Naive thymus-derived CD4-positive, alpha-beta T cell (primary cell): Measurements from ENCODE around the gene CCDC93. TPM values are rescaled to one million over a fixed set of nuclear protein-coding genes. Genes with fewer than 3 reads are reported as not detected.
"Not testable (repeated sequence)": the region's sequence is repeated elsewhere in the genome, so short reads cannot be mapped to it uniquely, and the experiment has no call there.

Experiments
- ATAC-seq: fragments of 150-1000 bp; cut with Tn5 transposase; 2 replicates; pipeline ENCODE4 v1.10.0; 2021; ENCODE audit warnings: mild to moderate bottlenecking, moderate library complexity
- CTCF ChIA-PET: fragments of 350-600 bp; sonication (Branson Sonifier 250); formaldehyde crosslinking; loops from one replicate; lab custom pipeline; 2021; ENCODE audit warnings: antibody characterized with exemption; lab: Charles Lee
- POLR2A ChIA-PET: fragments of 350-600 bp; sonication (Branson Sonifier 250); formaldehyde crosslinking; loops from one replicate; lab custom pipeline; 2021; ENCODE audit warnings: antibody characterized with exemption, inconsistent platforms; lab: Charles Lee
- DNase-seq, 9 donors: peaks; one replicate each; pipeline versions ENCODE4 v3.0.0 to v3.0.0-alpha.2; 2020 to 2022; ENCODE audit warnings: mixed read lengths in 1 of 9
- H3K27ac ChIP-seq: one replicate; pipeline ENCODE4 v1.7.0; 2013; ENCODE audit warnings: mild to moderate bottlenecking, low read depth, low read length, moderate library complexity
- H3K27me3 ChIP-seq, 2 donors: one replicate each; pipeline ENCODE4 v1.7.0; 2013; ENCODE audit warnings: low read length in 2 of 2, mild to moderate bottlenecking in 2 of 2, moderate library complexity in 2 of 2; ENCODE audit not compliant: control insufficient read depth in 2 of 2, insufficient read depth in 2 of 2
- H3K36me3 ChIP-seq, 3 experiments: 1 replicate in 2 of 3; 2 replicates in 1 of 3; pipeline ENCODE4 v1.7.0; 2013; ENCODE audit warnings: low read length in 3 of 3, mild to moderate bottlenecking in 3 of 3, moderate library complexity in 1 of 3; ENCODE audit not compliant: insufficient read depth in 3 of 3, control insufficient read depth in 2 of 3
- H3K4me1 ChIP-seq, 2 donors: one replicate each; pipeline ENCODE4 v1.7.0; 2013; ENCODE audit warnings: low read length in 2 of 2, mild to moderate bottlenecking in 2 of 2, moderate library complexity in 1 of 2; ENCODE audit not compliant: control insufficient read depth in 2 of 2, insufficient read depth in 2 of 2
- H3K4me3 ChIP-seq: 2 replicates; pipeline ENCODE4 v1.7.0; 2013; ENCODE audit warnings: mild to moderate bottlenecking, low read length
- H3K9me3 ChIP-seq, 3 experiments: 1 replicate in 2 of 3; 2 replicates in 1 of 3; pipeline ENCODE4 v1.7.0; 2013; ENCODE audit warnings: low read length in 3 of 3; ENCODE audit not compliant: control insufficient read depth in 2 of 3
- H3K27ac Mint-ChIP-seq, 9 donors: one replicate each; pipeline ENCODE4 v1.8.0; 2020 to 2022; ENCODE audit warnings: mixed read lengths in 9 of 9, mild to moderate bottlenecking in 8 of 9, moderate library complexity in 5 of 9, inconsistent platforms in 2 of 9
- H3K27me3 Mint-ChIP-seq, 5 donors: one replicate each; pipeline ENCODE4 v1.8.0; 2021 to 2022; ENCODE audit warnings: mixed read lengths in 5 of 5, mild to moderate bottlenecking in 1 of 5
- H3K36me3 Mint-ChIP-seq, 5 donors: one replicate each; pipeline ENCODE4 v1.8.0; 2020 to 2022; ENCODE audit warnings: mixed read lengths in 5 of 5, mild to moderate bottlenecking in 3 of 5, inconsistent platforms in 1 of 5
- H3K4me1 Mint-ChIP-seq, 7 donors: one replicate each; pipeline ENCODE4 v1.8.0; 2020 to 2022; ENCODE audit warnings: mixed read lengths in 7 of 7, mild to moderate bottlenecking in 3 of 7, inconsistent platforms in 1 of 7
- H3K4me3 Mint-ChIP-seq, 10 donors: one replicate each; pipeline ENCODE4 v1.8.0; 2020 to 2022; ENCODE audit warnings: mild to moderate bottlenecking in 10 of 10, mixed read lengths in 10 of 10, moderate library complexity in 6 of 10, inconsistent platforms in 2 of 10
- H3K9me3 Mint-ChIP-seq, 11 donors: one replicate each; pipeline ENCODE4 v1.8.0; 2020 to 2022; ENCODE audit warnings: mixed read lengths in 11 of 11, mild to moderate bottlenecking in 4 of 11, inconsistent platforms in 1 of 11, moderate library complexity in 1 of 11
- intact Hi-C, 2 donors: fragments of 100-400 bp; cut with micrococcal nuclease; formaldehyde crosslinking; loops; one replicate each; pipeline ENCODE4 v1.15.1; 2023
- polyA plus RNA-seq, 2 donors: library from polyadenylated mRNA; unstranded; fragments of 300-500 nt; fragmentation: Illumina TruSeq; gene quantifications; one replicate each; pipeline ENCODE4 v1.2.3, GENCODE V29; 2021
- total RNA-seq, 6 experiments: library from RNA in 5 of 6; stranded (reverse) in 5 of 6; gene quantifications; 1 replicate in 5 of 6; 2 replicates in 1 of 6; pipeline ENCODE4 v1.2.3 and lab custom pipeline; 2021 to 2026

The CCDC93 gene
- total and polyA plus RNA-seq, 7 experiments from 2014 or later: 5.9 to 73.9 (median 47.9) TPM

DNA sequence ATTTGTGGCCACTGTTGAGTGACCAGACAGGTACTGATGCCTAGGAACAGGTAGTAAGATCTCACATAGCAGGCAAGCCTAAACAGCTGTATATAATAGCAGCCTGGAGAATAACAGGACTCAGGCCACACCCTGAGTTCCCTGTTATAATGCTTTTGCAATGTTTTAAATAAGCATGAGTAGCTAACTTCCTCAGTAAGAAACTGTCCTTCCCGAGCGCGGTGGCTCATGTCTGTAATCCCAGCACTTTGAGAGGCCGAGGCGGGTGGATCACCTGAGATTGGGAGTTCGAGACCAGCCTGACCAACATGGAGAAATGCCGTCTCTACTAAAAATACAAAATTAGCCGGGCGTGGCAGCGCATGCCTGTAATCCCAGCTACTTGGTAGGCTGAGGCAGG, 1.9 kb upstream of the CCDC93 start:
- H3K27ac ChIP-seq, H3K36me3 Mint-ChIP-seq, H3K4me3 ChIP-seq, H3K27me3 ChIP-seq, DNase-seq, ATAC-seq, H3K36me3 ChIP-seq, H3K4me1 ChIP-seq, H3K9me3 Mint-ChIP-seq, H3K9me3 ChIP-seq: not testable (repeated sequence)
- ChIA-PET CTCF (interaction anchor here (2.6 kb wide), 1 partner anchor 12 kb away, joined by 16 read pairs; no protein-coding TSS in a partner anchor), POLR2A (interaction anchor here (2.4 kb wide), 1 partner anchor 12 kb away, joined by 9 read pairs; no protein-coding TSS in a partner anchor)
- Mint-ChIP-seq H3K27me3 (peaks cover 0 to 13% (median 7%) of the 10 kb centered on the region in 5 donors), H3K4me1 (peaks cover 24 to 56% (median 32%) of the 10 kb centered on the region in 7 donors), H3K27ac (peak overlapping the region in 1 of 9 donors; percentile 85), H3K4me3 (peak overlapping the region in 3 of 10 donors; percentile 4 to 98 (median 17))
- intact Hi-C loops: loop anchor here in 1 of 2 donors (2.0 to 10.0 kb wide), 2 partner anchors 295 to 1659 kb away; partner anchors contain the start of gene TMEM177

DNA sequence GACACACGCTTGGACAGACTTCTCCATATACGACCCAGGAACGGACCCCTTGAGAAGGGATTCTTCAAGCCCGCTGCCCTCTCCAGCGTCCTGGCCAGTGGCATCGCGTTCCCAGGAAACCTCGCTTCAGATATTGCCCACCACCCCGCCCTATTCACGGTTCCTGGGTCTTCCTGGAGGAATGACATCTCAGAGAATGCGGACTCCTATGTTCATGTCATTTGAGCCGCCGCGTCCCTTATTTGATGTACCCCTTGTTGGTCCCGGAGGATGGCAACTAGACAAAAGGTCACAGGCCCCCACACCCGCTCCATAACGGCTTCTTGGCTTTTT, 588 bp upstream of the CCDC93 start:
- POLR2A ChIA-PET: interaction anchor here (0.6 to 2.4 kb wide), 6 partner anchors 11 to 201 kb away, joined by 3 to 11 read pairs (median 6); partner anchors contain the start of gene INSIG2
- ATAC-seq (no peak), DNase-seq (peak in 1 of 9 donors; percentile 22)
- Mint-ChIP-seq H3K36me3 (peaks cover 0 to 6% (median 0%) of the 10 kb centered on the region in 5 donors), H3K4me1 (peaks cover 30 to 67% (median 41%) of the 10 kb centered on the region in 7 donors), H3K27ac (peak overlapping the region; percentile 59 to 94 (median 89)), H3K4me3 (peak overlapping the region; percentile 87 to 98 (median 95)), H3K27me3 (peaks cover 0 to 11% (median 4%) of the 10 kb centered on the region in 5 donors), H3K9me3 (peaks cover 0 to 3% (median 0%) of the 10 kb centered on the region in 11 donors)
- peaks cover 6 to 9% of the 10 kb centered on the region in 2 donors for H3K4me1 ChIP-seq
- H3K27me3 ChIP-seq: no peaks in the 10 kb centered on the region
- intact Hi-C loops: loop anchor here (1.0 to 10.0 kb wide), 12 partner anchors 11 to 1998 kb away; partner anchors contain the start of genes C2orf76 (in 2 of the 2), DBI (in 2 of the 2), DDX18 (in 2 of the 2) and INSIG2 (in 2 of the 2)
- H3K27ac ChIP-seq: peak overlapping the region; percentile 98
- H3K36me3 ChIP-seq: peaks cover 0 to 9% (median 0%) of the 10 kb centered on the region in 3 experiments
- peak overlapping the region; percentile 90 for H3K4me3 ChIP-seq
- CTCF ChIA-PET: interaction anchor here (0.6 to 2.6 kb wide), 4 partner anchors 11 to 229 kb away, joined by 3 to 16 read pairs (median 4); no protein-coding TSS in a partner anchor
- H3K9me3 ChIP-seq: no peaks in the 10 kb centered on the region

DNA sequence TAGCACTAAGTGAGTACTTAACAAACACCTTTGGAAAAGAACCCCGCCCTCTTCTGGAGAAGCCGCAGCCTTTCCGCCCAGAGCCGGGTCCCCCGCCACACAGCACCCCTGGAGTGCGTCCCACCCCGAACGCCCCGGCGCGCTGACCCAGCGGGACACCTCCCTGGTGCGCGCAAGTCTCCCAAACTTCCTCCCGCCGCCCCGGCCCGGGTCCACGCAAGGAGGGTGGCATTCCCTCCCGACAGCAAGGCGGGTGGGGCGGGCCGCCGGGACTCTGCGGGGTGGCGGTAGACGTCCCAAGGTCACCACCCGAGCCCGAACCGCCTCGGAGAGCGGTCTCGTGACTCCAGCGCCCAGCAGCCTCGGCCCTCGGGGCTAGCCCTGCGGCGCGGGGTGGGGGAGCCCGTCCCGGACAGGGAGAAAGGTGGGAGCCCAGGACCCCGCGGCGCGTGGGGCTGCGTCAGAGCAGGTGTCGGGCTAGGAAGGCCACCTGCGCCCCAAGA, 598 bp downstream of the CCDC93 start:
- Mint-ChIP-seq H3K4me1 (peaks cover 30 to 69% (median 44%) of the 10 kb centered on the region in 7 donors), H3K27ac (peak overlapping the region; percentile 59 to 96 (median 86)), H3K36me3 (peaks cover under 1 to 6% (median 4%) of the 10 kb centered on the region in 5 donors), H3K4me3 (peak overlapping the region; percentile 87 to 98 (median 94)), H3K9me3 (peaks cover 0 to 3% (median 0%) of the 10 kb centered on the region in 11 donors), H3K27me3 (peaks cover 0 to 2% (median 0%) of the 10 kb centered on the region in 5 donors)
- H3K36me3 ChIP-seq: peaks cover 0 to 9% (median 0%) of the 10 kb centered on the region in 3 experiments
- H3K27ac ChIP-seq: peak overlapping the region; percentile 98
- no peaks in the 10 kb centered on the region for H3K9me3 ChIP-seq
- intact Hi-C loops: loop anchor here (1.0 to 10.0 kb wide), 5 partner anchors 10 to 1999 kb away; partner anchors contain the start of genes C2orf76 (in 1 of the 2), DBI (in 1 of the 2), EPB41L5 (in 1 of the 2) and TMEM177 (in 1 of the 2)
- peak overlapping the region; percentile 90 for H3K4me3 ChIP-seq
- CTCF ChIA-PET: no interaction called here
- no peaks in the 10 kb centered on the region for H3K27me3 ChIP-seq
- ATAC-seq: peak; percentile 33
- peak in 5 of 9 donors; percentile 15 to 61 (median 21) for DNase-seq
- POLR2A ChIA-PET: interaction anchor here (1.0 to 2.4 kb wide), 3 partner anchors 10 to 200 kb away, joined by 3 to 9 read pairs (median 5); no protein-coding TSS in a partner anchor
- H3K4me1 ChIP-seq: peaks cover 6 to 9% of the 10 kb centered on the region in 2 donors

DNA sequence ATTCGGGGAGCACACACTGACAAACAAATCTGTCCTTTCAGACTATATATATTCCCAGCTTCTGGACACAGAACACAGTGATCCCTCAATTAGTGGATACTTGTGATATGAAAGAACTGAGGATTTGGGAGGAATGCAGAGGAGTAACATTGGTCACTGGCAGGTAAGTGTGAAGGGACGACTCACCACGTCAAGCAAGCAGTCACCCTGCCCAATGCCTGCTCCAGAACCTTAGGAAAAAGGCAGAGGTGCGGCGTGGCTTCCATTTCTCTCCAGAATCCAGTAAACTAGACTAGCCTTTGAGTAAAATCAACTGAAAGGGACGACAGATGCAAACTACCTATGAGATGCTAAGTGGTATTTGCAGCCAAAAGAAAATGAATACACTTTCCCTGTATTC, 1.1 kb downstream of the CCDC93 start:
- peaks cover 6 to 9% of the 10 kb centered on the region in 2 donors for H3K4me1 ChIP-seq
- CTCF ChIA-PET: interaction anchor here (1.1 to 1.9 kb wide), 2 partner anchors 10 to 45 kb away, joined by 3 to 10 read pairs; no protein-coding TSS in a partner anchor
- Mint-ChIP-seq H3K27ac (peak overlapping the region; percentile 29 to 95 (median 81)), H3K36me3 (peaks cover 5 to 9% (median 6%) of the 10 kb centered on the region in 5 donors), H3K4me1 (peaks cover 34 to 71% (median 48%) of the 10 kb centered on the region in 7 donors), H3K9me3 (peaks cover 0 to 2% (median 0%) of the 10 kb centered on the region in 11 donors), H3K27me3 (no peaks in the 10 kb centered on the region), H3K4me3 (peak overlapping the region; percentile 87 to 98 (median 94))
- peaks cover 0 to 11% (median 0%) of the 10 kb centered on the region in 3 experiments for H3K36me3 ChIP-seq
- intact Hi-C loops: loop anchor here (1.0 to 10.0 kb wide), 5 partner anchors 9 to 2000 kb away; partner anchors contain the start of genes C2orf76 (in 1 of the 2), DBI (in 1 of the 2), EPB41L5 (in 1 of the 2) and TMEM177 (in 1 of the 2)
- no peaks in the 10 kb centered on the region for H3K27me3 ChIP-seq
- ATAC-seq (no peak), DNase-seq (no peak)
- no peaks in the 10 kb centered on the region for H3K9me3 ChIP-seq
- POLR2A ChIA-PET: interaction anchor here (1.0 to 1.1 kb wide), 3 partner anchors 9 to 198 kb away, joined by 3 to 4 read pairs (median 3); partner anchors contain the start of gene DDX18
- peak overlapping the region; percentile 90 for H3K4me3 ChIP-seq
- H3K27ac ChIP-seq: peak overlapping the region; percentile 98

DNA sequence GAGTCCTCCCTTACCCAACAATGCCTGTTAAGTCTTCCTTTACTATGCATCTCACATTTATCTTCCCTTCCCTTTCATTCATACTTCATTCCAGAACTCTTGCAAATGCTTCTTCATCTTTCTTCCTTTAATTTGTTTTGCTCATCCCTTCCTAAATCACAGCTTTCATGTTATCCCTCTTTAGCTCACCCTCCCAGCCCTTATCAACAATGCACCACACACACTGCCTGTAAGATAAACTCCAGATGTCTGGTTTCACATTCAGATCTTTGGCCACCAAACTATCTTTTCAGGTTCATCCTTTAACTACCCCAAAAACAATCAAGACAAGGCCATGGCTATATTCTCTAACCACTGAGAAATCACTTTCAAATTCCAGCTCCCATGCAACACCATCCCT, 3.4 kb downstream of the CCDC93 start:
- DNase-seq (no peak), ATAC-seq (no peak)
- ChIA-PET CTCF (interaction anchor here (0.6 kb wide), 1 partner anchor 665 kb away, joined by 3 read pairs; no protein-coding TSS in a partner anchor), POLR2A (interaction anchor here (0.6 to 1.2 kb wide), 2 partner anchors 10 to 56 kb away, joined by 3 to 4 read pairs; no protein-coding TSS in a partner anchor)
- H3K27me3 ChIP-seq: no peaks in the 10 kb centered on the region
- no peak overlapping the region for H3K4me3 ChIP-seq
- Mint-ChIP-seq H3K4me1 (peaks cover 30 to 58% (median 46%) of the 10 kb centered on the region in 7 donors), H3K27ac (peak overlapping the region in 8 of 9 donors; percentile 4 to 53 (median 26)), H3K9me3 (no peaks in the 10 kb centered on the region), H3K36me3 (peaks cover 7 to 23% (median 13%) of the 10 kb centered on the region in 5 donors), H3K4me3 (peak overlapping the region in 6 of 10 donors; percentile 0 to 16 (median 0)), H3K27me3 (no peaks in the 10 kb centered on the region)
- H3K9me3 ChIP-seq: no peaks in the 10 kb centered on the region
- peaks cover 6 to 9% of the 10 kb centered on the region in 2 donors for H3K4me1 ChIP-seq
- intact Hi-C loops: loop anchor here (5.0 to 10.0 kb wide), 4 partner anchors 177 to 2002 kb away; partner anchors contain the start of genes C2orf76 (in 1 of the 2), DBI (in 1 of the 2), EPB41L5 (in 1 of the 2) and TMEM177 (in 1 of the 2)
- no peak overlapping the region for H3K27ac ChIP-seq
- peaks cover 1 to 31% (median 17%) of the 10 kb centered on the region in 3 experiments for H3K36me3 ChIP-seq

DNA sequence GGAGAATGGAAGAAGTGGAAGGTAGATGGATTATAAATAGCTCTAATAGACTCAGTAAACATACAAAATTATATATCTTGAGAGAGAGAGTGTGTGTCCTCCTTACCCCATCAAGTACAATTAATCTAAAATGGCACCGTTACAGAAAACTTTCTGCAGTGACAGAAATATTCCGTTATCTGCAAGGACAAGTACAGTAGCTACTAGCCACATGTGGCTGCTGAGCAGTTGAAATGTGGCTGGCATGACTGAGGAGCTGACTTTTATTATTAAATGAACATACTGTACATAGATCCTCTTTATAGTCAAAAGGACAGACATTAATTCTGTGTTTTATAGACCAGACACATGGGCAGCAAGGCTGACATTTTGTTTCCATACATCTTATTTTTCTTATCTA, 7.0 kb downstream of the CCDC93 start:
- H3K27ac Mint-ChIP-seq: peak overlapping the region in 1 of 9 donors; percentile 3
- H3K27ac ChIP-seq: no peak overlapping the region
- H3K9me3 ChIP-seq: no peaks in the 10 kb centered on the region
- H3K4me1 Mint-ChIP-seq: peaks cover 24 to 50% (median 41%) of the 10 kb centered on the region in 7 donors
- no peaks in the 10 kb centered on the region for H3K27me3 Mint-ChIP-seq
- H3K9me3 Mint-ChIP-seq: no peaks in the 10 kb centered on the region
- intact Hi-C loops: no loop called here
- POLR2A ChIA-PET: no interaction called here
- H3K36me3 ChIP-seq: peaks cover 11 to 45% (median 17%) of the 10 kb centered on the region in 3 experiments
- no peaks in the 10 kb centered on the region for H3K27me3 ChIP-seq
- CTCF ChIA-PET: interaction anchor here (0.7 to 1.7 kb wide), 2 partner anchors 18 to 40 kb away, joined by 3 to 5 read pairs; no protein-coding TSS in a partner anchor
- ATAC-seq (no peak), DNase-seq (no peak)
- peaks cover 13 to 37% (median 16%) of the 10 kb centered on the region in 5 donors for H3K36me3 Mint-ChIP-seq
- no peak overlapping the region for H3K4me3 Mint-ChIP-seq
- H3K4me1 ChIP-seq: peaks cover 0 to 8% of the 10 kb centered on the region in 2 donors
- H3K4me3 ChIP-seq: no peak overlapping the region
